ENCODE measurements around the gene ADGRL1.
A peak's percentile ranks its signal among the peaks of the same experiment; 100 is the strongest.
"Not testable (repeated sequence)": the region's sequence is repeated elsewhere in the genome, so short reads cannot be mapped to it uniquely, and the experiment has no call there.

The ADGRL1 gene

DNA sequence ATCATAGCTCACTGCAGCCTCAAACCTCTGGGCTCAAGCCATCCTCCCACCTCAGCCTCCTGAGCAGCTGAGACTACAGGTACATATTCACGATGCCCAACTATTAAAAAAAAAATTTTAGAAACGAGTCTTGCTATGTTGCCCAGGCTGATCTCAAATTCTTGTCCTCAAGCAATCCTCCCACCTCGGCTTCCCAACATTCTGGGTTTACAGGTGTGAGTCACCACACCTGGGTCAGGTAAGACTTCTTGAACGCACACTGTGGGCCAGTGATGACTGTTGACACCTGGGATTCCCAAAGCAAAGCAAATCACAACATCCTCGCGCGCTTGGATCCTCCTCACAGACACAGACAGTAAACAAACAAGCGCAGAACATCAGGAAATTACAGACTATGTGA lies 4.5 kb downstream of the ADGRL1 start:
- H3K4me2 ChIP-seq (ENCODE audit: insufficient read depth, low read length, poor library complexity, severe bottlenecking); H3K9me3 ChIP-seq (replicated peaks in 1 of 2; ENCODE audit: control insufficient read depth in 2 of 2, insufficient read depth in 1 of 2, low read depth in 1 of 2, low read length in 2 of 2): not testable (repeated sequence)
- WGBS, 2 donors (ENCODE audit: extremely low coverage in 2 of 2, insufficient read length in 2 of 2, insufficient replicate concordance in 1 of 2): no CpG with 5 or more reads among the region's 8 CpGs

DNA sequence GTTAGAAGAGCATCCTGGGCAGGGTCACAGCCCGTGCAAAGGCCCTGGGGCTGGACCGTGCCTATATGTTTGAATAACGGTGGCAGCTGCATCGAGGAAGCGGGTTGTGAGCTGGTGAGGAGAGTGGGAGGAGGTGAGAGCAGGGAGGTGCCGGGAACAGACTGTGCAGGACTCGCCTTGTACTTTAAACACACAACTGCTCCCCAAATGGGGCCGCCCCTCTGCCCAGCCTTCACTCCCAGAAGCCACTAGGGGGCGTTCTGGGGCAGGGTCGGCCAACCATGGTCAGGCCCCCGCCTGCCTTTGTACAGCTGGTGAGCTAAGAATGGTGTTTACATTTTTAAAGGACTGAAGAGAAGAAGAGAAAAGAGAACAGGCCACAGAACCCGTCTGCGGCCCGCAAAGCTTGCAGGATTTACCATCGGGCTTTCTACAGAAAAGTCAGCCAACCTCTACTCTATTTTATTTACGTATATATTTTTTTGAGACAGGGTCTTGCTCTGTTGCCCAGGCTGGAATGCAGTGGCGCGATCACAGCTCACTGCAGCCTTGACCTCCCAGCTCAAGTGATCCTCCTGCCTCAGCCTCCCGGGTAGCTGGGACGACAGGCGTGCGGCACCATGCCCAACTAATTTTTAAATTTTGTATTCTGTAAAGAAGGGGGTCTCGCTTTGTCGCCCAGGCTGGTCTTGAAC lies 5.7 kb downstream of the ADGRL1 start:
- H3K27ac ChIP-seq (replicated peaks; ENCODE audit: low read length); H2BK12ac ChIP-seq (ENCODE audit: low read length): not testable (repeated sequence)

More for the DNA sequence above, 4.5 kb downstream of the ADGRL1 start:
- not testable (repeated sequence) for H3K18ac ChIP-seq (ENCODE audit: low read length); H3K14ac ChIP-seq (ENCODE audit: low read length); H2AFZ ChIP-seq (ENCODE audit: low read length); H3K27me3 ChIP-seq (ENCODE audit: control insufficient read depth in 3 of 3, insufficient read depth in 3 of 3, low read depth in 1 of 3, low read length in 3 of 3); H3K4ac ChIP-seq (ENCODE audit: low read length); H2BK12ac ChIP-seq (ENCODE audit: low read length); H4K8ac ChIP-seq (ENCODE audit: low read depth, low read length); H4K91ac ChIP-seq (ENCODE audit: low read depth, low read length, poor library complexity); H3K23ac ChIP-seq (ENCODE audit: low read depth, low read length, poor library complexity); H2BK120ac ChIP-seq (ENCODE audit: low read depth, low read length); DNase-seq (ENCODE audit: low spot score); H3K4me1 ChIP-seq (ENCODE audit: control insufficient read depth in 2 of 2, insufficient read depth in 1 of 2, low read depth in 1 of 2, low read length in 2 of 2); H3K36me3 ChIP-seq (replicated peaks in 1 of 2; ENCODE audit: control insufficient read depth in 2 of 2, insufficient read depth in 2 of 2, low read length in 2 of 2); H2AK5ac ChIP-seq (ENCODE audit: low read depth, low read length); H3K27ac ChIP-seq (replicated peaks; ENCODE audit: low read length); H2BK15ac ChIP-seq (ENCODE audit: low read length); H3K9ac ChIP-seq (ENCODE audit: low read depth, low read length, poor library complexity); H2BK5ac ChIP-seq (ENCODE audit: low read length); H3K4me3 ChIP-seq (ENCODE audit: low read length in 2 of 2)
- peaks cover 15% of the 10 kb centered on the region for H3K79me1 ChIP-seq (ENCODE audit: low read depth, low read length)

DNA sequence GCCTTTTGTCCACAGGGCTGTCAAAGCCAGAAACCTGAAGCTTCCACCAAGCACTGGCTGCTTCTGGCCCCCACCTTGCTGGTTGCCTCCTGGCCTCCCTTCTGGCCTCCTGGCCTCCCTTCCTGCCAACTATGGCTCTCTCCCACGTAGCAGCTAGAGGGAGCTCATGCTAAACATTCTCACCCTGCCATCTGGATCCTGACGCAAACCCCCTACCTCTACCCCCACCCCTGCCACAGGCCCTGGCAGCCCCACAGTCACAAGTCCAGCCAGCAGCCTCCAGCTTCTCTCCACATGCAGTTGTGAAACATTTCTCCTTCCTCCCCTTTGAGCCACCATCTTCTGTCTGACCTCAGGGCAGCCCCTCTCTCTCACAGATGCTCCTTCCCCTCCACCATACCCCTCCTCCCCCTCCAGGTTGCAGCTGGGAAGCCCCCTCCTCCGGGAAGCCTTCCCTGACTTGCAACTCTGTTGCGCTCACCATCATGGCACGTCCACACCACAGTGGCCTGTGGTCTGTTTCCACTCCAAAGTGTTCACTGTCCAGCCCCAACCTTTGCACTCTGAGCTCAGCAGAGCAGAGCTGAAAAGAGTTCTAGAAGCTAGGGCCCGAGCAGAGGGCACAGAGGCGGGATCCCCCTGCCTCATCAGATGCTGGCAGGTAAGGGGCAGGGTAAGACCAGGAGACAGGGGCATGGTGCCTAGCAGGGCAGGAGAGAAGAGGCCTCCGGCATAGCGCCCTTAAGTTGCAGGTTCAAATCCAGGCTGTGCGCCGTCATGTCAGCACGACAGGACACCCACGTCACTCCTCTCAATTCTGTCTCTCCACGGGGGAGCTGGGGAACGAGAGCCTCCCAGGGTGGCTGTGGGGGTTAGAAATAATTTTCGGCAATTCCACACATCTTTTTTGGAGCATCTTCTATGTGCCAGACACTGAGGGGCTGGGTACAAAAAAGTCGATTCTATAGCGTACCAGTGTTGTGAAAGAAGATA lies 7.3 kb downstream of the ADGRL1 start:
- no peak overlapping the region for H3K4me2 ChIP-seq (ENCODE audit: insufficient read depth, low read length, poor library complexity, severe bottlenecking)
- H3K14ac ChIP-seq (ENCODE audit: low read length): no peak overlapping the region
- no peak overlapping the region for H2AFZ ChIP-seq (ENCODE audit: low read length)
- H3K27ac ChIP-seq (replicated peaks; ENCODE audit: low read length): no peak overlapping the region
- H3K9me3 ChIP-seq (replicated peaks in 1 of 2; ENCODE audit: control insufficient read depth in 2 of 2, insufficient read depth in 1 of 2, low read depth in 1 of 2, low read length in 2 of 2): no peaks in the 10 kb centered on the region
- no peak overlapping the region for H4K8ac ChIP-seq (ENCODE audit: low read depth, low read length)
- H3K79me1 ChIP-seq (ENCODE audit: low read depth, low read length): peaks cover 24% of the 10 kb centered on the region
- H3K36me3 ChIP-seq (replicated peaks in 1 of 2; ENCODE audit: control insufficient read depth in 2 of 2, insufficient read depth in 2 of 2, low read length in 2 of 2): peaks cover 0 to 4% of the 10 kb centered on the region in 2 donors
- no peak overlapping the region for H3K9ac ChIP-seq (ENCODE audit: low read depth, low read length, poor library complexity)
- no peak overlapping the region for H3K23ac ChIP-seq (ENCODE audit: low read depth, low read length, poor library complexity)
- H2AK5ac ChIP-seq (ENCODE audit: low read depth, low read length): no peak overlapping the region
- H3K18ac ChIP-seq (ENCODE audit: low read length): peak overlapping the region; percentile 8
- no peak for DNase-seq (ENCODE audit: low spot score)
- H2BK5ac ChIP-seq (ENCODE audit: low read length): no peak overlapping the region
- no peak overlapping the region for H2BK15ac ChIP-seq (ENCODE audit: low read length)
- H3K4me3 ChIP-seq (ENCODE audit: low read length in 2 of 2): no peak overlapping the region
- H3K27me3 ChIP-seq (ENCODE audit: control insufficient read depth in 3 of 3, insufficient read depth in 3 of 3, low read depth in 1 of 3, low read length in 3 of 3): no peaks in the 10 kb centered on the region
- no CpG with 5 or more reads among the region's 18 CpGs for WGBS, 2 donors (ENCODE audit: extremely low coverage in 2 of 2, insufficient read length in 2 of 2, insufficient replicate concordance in 1 of 2)
- no peak overlapping the region for H2BK12ac ChIP-seq (ENCODE audit: low read length)
- peaks cover 2 to 4% of the 10 kb centered on the region in 2 donors for H3K4me1 ChIP-seq (ENCODE audit: control insufficient read depth in 2 of 2, insufficient read depth in 1 of 2, low read depth in 1 of 2, low read length in 2 of 2)
- no peak overlapping the region for H3K4ac ChIP-seq (ENCODE audit: low read length)
- no peak overlapping the region for H2BK120ac ChIP-seq (ENCODE audit: low read depth, low read length)
- H4K91ac ChIP-seq (ENCODE audit: low read depth, low read length, poor library complexity): no peak overlapping the region

More for the DNA sequence above, 5.7 kb downstream of the ADGRL1 start:
- not testable (repeated sequence) for H3K4me3 ChIP-seq (ENCODE audit: low read length in 2 of 2); H2AK5ac ChIP-seq (ENCODE audit: low read depth, low read length); H2AFZ ChIP-seq (ENCODE audit: low read length); H3K4me2 ChIP-seq (ENCODE audit: insufficient read depth, low read length, poor library complexity, severe bottlenecking); H4K8ac ChIP-seq (ENCODE audit: low read depth, low read length); H3K4me1 ChIP-seq (ENCODE audit: control insufficient read depth in 2 of 2, insufficient read depth in 1 of 2, low read depth in 1 of 2, low read length in 2 of 2); H3K23ac ChIP-seq (ENCODE audit: low read depth, low read length, poor library complexity); H3K9me3 ChIP-seq (replicated peaks in 1 of 2; ENCODE audit: control insufficient read depth in 2 of 2, insufficient read depth in 1 of 2, low read depth in 1 of 2, low read length in 2 of 2); H4K91ac ChIP-seq (ENCODE audit: low read depth, low read length, poor library complexity); H3K14ac ChIP-seq (ENCODE audit: low read length); H3K36me3 ChIP-seq (replicated peaks in 1 of 2; ENCODE audit: control insufficient read depth in 2 of 2, insufficient read depth in 2 of 2, low read length in 2 of 2); H3K27me3 ChIP-seq (ENCODE audit: control insufficient read depth in 3 of 3, insufficient read depth in 3 of 3, low read depth in 1 of 3, low read length in 3 of 3); H2BK5ac ChIP-seq (ENCODE audit: low read length); DNase-seq (ENCODE audit: low spot score); H3K4ac ChIP-seq (ENCODE audit: low read length); H2BK120ac ChIP-seq (ENCODE audit: low read depth, low read length); H2BK15ac ChIP-seq (ENCODE audit: low read length); H3K9ac ChIP-seq (ENCODE audit: low read depth, low read length, poor library complexity)
- H3K79me1 ChIP-seq (ENCODE audit: low read depth, low read length): peaks cover 19% of the 10 kb centered on the region
- H3K18ac ChIP-seq (ENCODE audit: low read length): peak overlapping the region; percentile 38
- no CpG with 5 or more reads among the region's 24 CpGs for WGBS, 2 donors (ENCODE audit: extremely low coverage in 2 of 2, insufficient read length in 2 of 2, insufficient replicate concordance in 1 of 2)

DNA sequence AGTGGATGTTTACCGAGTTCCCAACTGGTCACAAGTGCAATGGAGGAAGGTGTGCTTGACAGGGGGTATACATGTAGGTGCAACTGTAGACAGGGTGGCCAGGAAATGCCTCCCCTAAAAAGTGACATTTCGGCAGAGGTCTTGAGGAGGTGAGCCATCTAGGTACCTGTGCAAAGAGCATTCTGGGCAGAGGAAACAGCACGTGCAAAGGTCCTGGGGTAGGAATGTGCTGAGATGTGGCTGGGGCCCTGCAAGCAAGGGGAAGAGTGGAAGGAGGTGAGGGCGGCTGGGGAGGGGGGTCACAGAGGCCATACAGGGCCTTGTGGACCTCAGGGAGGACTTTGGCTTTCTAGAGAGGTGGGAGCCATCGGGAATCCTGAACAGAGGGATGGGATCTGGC lies 8.1 kb downstream of the ADGRL1 start:
- no peak for DNase-seq (ENCODE audit: low spot score)
- no peak overlapping the region for H4K8ac ChIP-seq (ENCODE audit: low read depth, low read length)
- no peak overlapping the region for H3K14ac ChIP-seq (ENCODE audit: low read length)
- H3K4me1 ChIP-seq (ENCODE audit: control insufficient read depth in 2 of 2, insufficient read depth in 1 of 2, low read depth in 1 of 2, low read length in 2 of 2): peaks cover 0 to 2% of the 10 kb centered on the region in 2 donors
- H3K23ac ChIP-seq (ENCODE audit: low read depth, low read length, poor library complexity): no peak overlapping the region
- H3K4me2 ChIP-seq (ENCODE audit: insufficient read depth, low read length, poor library complexity, severe bottlenecking): no peak overlapping the region
- H3K9ac ChIP-seq (ENCODE audit: low read depth, low read length, poor library complexity): no peak overlapping the region
- no peak overlapping the region for H3K4me3 ChIP-seq (ENCODE audit: low read length in 2 of 2)
- no peak overlapping the region for H3K18ac ChIP-seq (ENCODE audit: low read length)
- no peak overlapping the region for H2AFZ ChIP-seq (ENCODE audit: low read length)
- no CpG with 5 or more reads among the region's 5 CpGs for WGBS, 2 donors (ENCODE audit: extremely low coverage in 2 of 2, insufficient read length in 2 of 2, insufficient replicate concordance in 1 of 2)
- H3K4ac ChIP-seq (ENCODE audit: low read length): no peak overlapping the region
- H2BK5ac ChIP-seq (ENCODE audit: low read length): no peak overlapping the region
- peaks cover 0 to 4% of the 10 kb centered on the region in 2 donors for H3K36me3 ChIP-seq (replicated peaks in 1 of 2; ENCODE audit: control insufficient read depth in 2 of 2, insufficient read depth in 2 of 2, low read length in 2 of 2)
- H3K79me1 ChIP-seq (ENCODE audit: low read depth, low read length): peaks cover 22% of the 10 kb centered on the region
- no peak overlapping the region for H3K27ac ChIP-seq (replicated peaks; ENCODE audit: low read length)
- no peak overlapping the region for H2BK15ac ChIP-seq (ENCODE audit: low read length)
- H3K27me3 ChIP-seq (ENCODE audit: control insufficient read depth in 3 of 3, insufficient read depth in 3 of 3, low read depth in 1 of 3, low read length in 3 of 3): no peaks in the 10 kb centered on the region
- H3K9me3 ChIP-seq (replicated peaks in 1 of 2; ENCODE audit: control insufficient read depth in 2 of 2, insufficient read depth in 1 of 2, low read depth in 1 of 2, low read length in 2 of 2): no peaks in the 10 kb centered on the region
- no peak overlapping the region for H4K91ac ChIP-seq (ENCODE audit: low read depth, low read length, poor library complexity)
- H2BK120ac ChIP-seq (ENCODE audit: low read depth, low read length): no peak overlapping the region
- no peak overlapping the region for H2BK12ac ChIP-seq (ENCODE audit: low read length)
- no peak overlapping the region for H2AK5ac ChIP-seq (ENCODE audit: low read depth, low read length)
